Subcutaneous abdominal adipose tissue (tissue), 5 donors: ENCODE results near the gene EFCAB5.
"Not testable (repeated sequence)": the region's sequence is repeated elsewhere in the genome, so short reads cannot be mapped to it uniquely, and the experiment has no call there.

Experiments used
- H3K27ac ChIP-seq: one replicate; pipeline ENCODE4 v1.7.0; 2013; ENCODE audit warnings: low read depth, mild to moderate bottlenecking, inconsistent platforms, low read length, moderate library complexity
- H3K27me3 ChIP-seq, 5 donors: one replicate each; pipeline ENCODE4 v1.7.0; 2013; ENCODE audit warnings: low read length in 5 of 5, inconsistent platforms in 1 of 5; ENCODE audit not compliant: control insufficient read depth in 5 of 5, insufficient read depth in 4 of 5
- H3K36me3 ChIP-seq, 5 donors: one replicate each; pipeline ENCODE4 v1.7.0; 2013; ENCODE audit warnings: low read length in 5 of 5; ENCODE audit not compliant: control insufficient read depth in 5 of 5, insufficient read depth in 5 of 5
- H3K4me1 ChIP-seq, 5 donors: one replicate each; pipeline ENCODE4 v1.7.0; 2013; ENCODE audit warnings: low read length in 5 of 5, mild to moderate bottlenecking in 3 of 5, moderate library complexity in 1 of 5; ENCODE audit not compliant: control insufficient read depth in 5 of 5, insufficient read depth in 5 of 5
- H3K4me3 ChIP-seq, 5 donors: one replicate each; pipeline ENCODE4 v1.7.0; 2013; ENCODE audit warnings: low read length in 5 of 5, low read depth in 1 of 5
- H3K9ac ChIP-seq, 5 donors: one replicate each; pipeline ENCODE4 v1.7.0; 2013; ENCODE audit warnings: low read length in 5 of 5, mild to moderate bottlenecking in 4 of 5, moderate library complexity in 3 of 5
- H3K9me3 ChIP-seq, 5 donors: one replicate each; pipeline ENCODE4 v1.7.0; 2013; ENCODE audit warnings: low read length in 5 of 5; ENCODE audit not compliant: control insufficient read depth in 5 of 5
- donor health status: healthy.
- donor health status: healthy.
- donor health status: healthy.
- donor health status: healthy.
- donor health status: healthy.

The EFCAB5 gene

GRCh38 chr17:30087431-30087830 is 146.0 kb downstream of the EFCAB5 start:
- H3K27me3 ChIP-seq, H3K27ac ChIP-seq, H3K9me3 ChIP-seq, H3K4me3 ChIP-seq, H3K9ac ChIP-seq, H3K36me3 ChIP-seq, H3K4me1 ChIP-seq: not testable (repeated sequence)

GRCh38 chr17:30091121-30091670 is 149.8 kb downstream of the EFCAB5 start:
- H3K9ac ChIP-seq: no peak overlapping the region
- no peaks in the 10 kb centered on the region for H3K9me3 ChIP-seq
- H3K27ac ChIP-seq: no peak overlapping the region
- H3K4me1 ChIP-seq: peaks cover 0 to 6% (median 3%) of the 10 kb centered on the region in 5 donors
- no peaks in the 10 kb centered on the region for H3K36me3 ChIP-seq
- peaks cover 0 to 4% (median 3%) of the 10 kb centered on the region in 5 donors for H3K27me3 ChIP-seq
- H3K4me3 ChIP-seq: no peak overlapping the region

GRCh38 chr17:30091771-30092170 is 150.3 kb downstream of the EFCAB5 start:
- H3K9me3 ChIP-seq: no peaks in the 10 kb centered on the region
- H3K36me3 ChIP-seq: no peaks in the 10 kb centered on the region
- peaks cover 0 to 6% (median 3%) of the 10 kb centered on the region in 5 donors for H3K4me1 ChIP-seq
- no peak overlapping the region for H3K4me3 ChIP-seq
- H3K9ac ChIP-seq: no peak overlapping the region
- peaks cover 0 to 4% (median 3%) of the 10 kb centered on the region in 5 donors for H3K27me3 ChIP-seq
- H3K27ac ChIP-seq: no peak overlapping the region

- H3K27me3 ChIP-seq: peaks cover 0 to 4% (median 3%) of the 10 kb centered on the region in 5 donors
- H3K36me3 ChIP-seq: no peaks in the 10 kb centered on the region
- no peak overlapping the region for H3K9ac ChIP-seq
- H3K27ac ChIP-seq: no peak overlapping the region
- peaks cover 0 to 6% (median 3%) of the 10 kb centered on the region in 5 donors for H3K4me1 ChIP-seq
- H3K4me3 ChIP-seq: no peak overlapping the region
- no peaks in the 10 kb centered on the region for H3K9me3 ChIP-seq
Observed at GRCh38 chr17:30092886-30093285, 151.5 kb downstream of the EFCAB5 start.

GRCh38 chr17:30093463-30094147 is 152.2 kb downstream of the EFCAB5 start:
- Histone ChIP-seq H3K27me3 (peaks cover 0 to 4% (median 3%) of the 10 kb centered on the region in 5 donors), H3K4me3 (no peak overlapping the region), H3K9me3 (no peaks in the 10 kb centered on the region), H3K4me1 (peaks cover 0 to 6% (median 3%) of the 10 kb centered on the region in 5 donors), H3K36me3 (no peaks in the 10 kb centered on the region), H3K27ac (no peak overlapping the region), H3K9ac (no peak overlapping the region)

- Histone ChIP-seq H3K36me3 (no peaks in the 10 kb centered on the region), H3K4me3 (no peak overlapping the region), H3K9me3 (no peaks in the 10 kb centered on the region), H3K9ac (no peak overlapping the region), H3K27me3 (peaks cover 0 to 3% (median 0%) of the 10 kb centered on the region in 5 donors), H3K4me1 (peaks cover 0 to 6% (median 3%) of the 10 kb centered on the region in 5 donors), H3K27ac (no peak overlapping the region)
Observed at GRCh38 chr17:30095507-30096244, 154.2 kb downstream of the EFCAB5 start.

- Histone ChIP-seq H3K9me3 (no peaks in the 10 kb centered on the region), H3K4me3 (no peak overlapping the region), H3K36me3 (no peaks in the 10 kb centered on the region), H3K27me3 (no peaks in the 10 kb centered on the region), H3K27ac (no peak overlapping the region), H3K9ac (no peak overlapping the region), H3K4me1 (peaks cover 3 to 6% (median 5%) of the 10 kb centered on the region in 5 donors)
Observed at GRCh38 chr17:30101686-30102390, 160.4 kb downstream of the EFCAB5 start.

GRCh38 chr17:30103921-30104320 is 162.5 kb downstream of the EFCAB5 start:
- Histone ChIP-seq H3K4me1 (peaks cover 3 to 6% (median 5%) of the 10 kb centered on the region in 5 donors), H3K36me3 (no peaks in the 10 kb centered on the region), H3K9ac (no peak overlapping the region), H3K4me3 (no peak overlapping the region), H3K27me3 (no peaks in the 10 kb centered on the region), H3K9me3 (no peaks in the 10 kb centered on the region), H3K27ac (no peak overlapping the region)

- H3K9me3 ChIP-seq: no peaks in the 10 kb centered on the region
- peak overlapping the region; percentile 29 for H3K27ac ChIP-seq
- H3K27me3 ChIP-seq: no peaks in the 10 kb centered on the region
- H3K4me1 ChIP-seq: peaks cover 3 to 6% (median 5%) of the 10 kb centered on the region in 5 donors
- peak overlapping the region; percentile 52 to 81 (median 59) for H3K4me3 ChIP-seq
- H3K36me3 ChIP-seq: no peaks in the 10 kb centered on the region
- peak overlapping the region; percentile 16 to 79 (median 37) for H3K9ac ChIP-seq
Observed at GRCh38 chr17:30104575-30105339, 163.3 kb downstream of the EFCAB5 start.
